ENCODE results near the gene GCHFR.

Gene GCHFR

GRCh38 chr15:40755812-40756208 lies 8.1 kb upstream of the GCHFR start:
- no peak for DNase-seq

GRCh38 chr15:40756938-40757337 lies 6.9 kb upstream of the GCHFR start:
- DNase-seq = no peak

- no peak for DNase-seq
Observed at GRCh38 chr15:40759961-40760360, 3.9 kb upstream of the GCHFR start.

GRCh38 chr15:40762919-40763800 lies 708 bp upstream of the GCHFR start:
- DNase-seq = peak; percentile 69

GRCh38 chr15:40764629-40765103 lies 798 bp downstream of the GCHFR start:
- DNase-seq = no peak

GRCh38 chr15:40766194-40766815 lies 2.4 kb downstream of the GCHFR start:
- DNase-seq = peak; percentile 28

GRCh38 chr15:40766906-40767837 lies 3.3 kb downstream of the GCHFR start:
- DNase-seq = peak; percentile 19

GRCh38 chr15:40767838-40768500 lies 4.1 kb downstream of the GCHFR start:
- DNase-seq = no peak

- no peak for DNase-seq
Observed at GRCh38 chr15:40768521-40769273, 4.8 kb downstream of the GCHFR start.

- DNase-seq = peak; percentile 13
Observed at GRCh38 chr15:40769274-40770146, 5.6 kb downstream of the GCHFR start, which contains the start of gene C15orf62. Gene C15orf62, plus strand, starts transcription at chr15:40769980. Its CDS starts 516 bp downstream, at chr15:40770496.

- DNase-seq = no peak
Observed at GRCh38 chr15:40770147-40770721, 6.4 kb downstream of the GCHFR start.

GRCh38 chr15:40771242-40771641 lies 7.4 kb downstream of the GCHFR start:
- no peak for DNase-seq

- DNase-seq = no peak
Observed at GRCh38 chr15:40772014-40772413, 8.1 kb downstream of the GCHFR start.

GRCh38 chr15:40773496-40773895 lies 9.6 kb downstream of the GCHFR start:
- DNase-seq = no peak

- DNase-seq = no peak
Observed at GRCh38 chr15:40773902-40774301, 10.0 kb downstream of the GCHFR start.

- DNase-seq = no peak
Observed at GRCh38 chr15:40775007-40775406, 11.1 kb downstream of the GCHFR start.

- no peak for DNase-seq
Observed at GRCh38 chr15:40775740-40776536, 12.1 kb downstream of the GCHFR start.

- no peak for DNase-seq
Observed at GRCh38 chr15:40776537-40777141, 12.8 kb downstream of the GCHFR start.
